Type B pancreatic cell (in vitro differentiated cells): ENCODE data around the gene SHE. TPM values are rescaled to one million over a fixed set of nuclear protein-coding genes. Genes with fewer than 3 reads are reported as not detected.

Source experiments
- DNase-seq: peaks from one replicate; pipeline ENCODE4 v3.0.0; 2021; ENCODE audit warnings: mixed read lengths; ENCODE audit not compliant: unreplicated experiment; ENCODE audit errors: extremely low spot score
- H3K27ac Mint-ChIP-seq: 2 replicates; pipeline ENCODE4 v1.8.0; 2021; ENCODE audit warnings: mild to moderate bottlenecking, mixed read lengths
- H3K27me3 Mint-ChIP-seq: 2 replicates; pipeline ENCODE4 v1.8.0; 2021; ENCODE audit warnings: mixed read lengths
- H3K36me3 Mint-ChIP-seq: 2 replicates; pipeline ENCODE4 v1.8.0; 2021; ENCODE audit warnings: mixed read lengths
- H3K4me1 Mint-ChIP-seq: one replicate; pipeline ENCODE4 v1.8.0; 2021; ENCODE audit warnings: mixed read lengths; ENCODE audit not compliant: unreplicated experiment
- H3K4me3 Mint-ChIP-seq: 2 replicates; pipeline ENCODE4 v1.8.0; 2021; ENCODE audit warnings: mild to moderate bottlenecking, mixed read lengths
- H3K9me3 Mint-ChIP-seq: 2 replicates; pipeline ENCODE4 v1.8.0; 2021; ENCODE audit warnings: mixed read lengths
- total RNA-seq: library from RNA; stranded (reverse); gene quantifications from 2 replicates; pipeline ENCODE4 v1.2.1, GENCODE V29; 2021; ENCODE audit warnings: low replicate concordance
- TF ChIP-seq, protein P1 (sequence below): fragments of 200-600 bp; sonication (generic); conservative IDR thresholded peaks from 2 replicates; pipeline ENCODE4 v1.5.0; 2021; ENCODE audit warnings: antibody characterized with exemption, mild to moderate bottlenecking

The SHE gene
- total RNA-seq, 1 donor from 2014 or later, result 0.27 TPM

DNA sequence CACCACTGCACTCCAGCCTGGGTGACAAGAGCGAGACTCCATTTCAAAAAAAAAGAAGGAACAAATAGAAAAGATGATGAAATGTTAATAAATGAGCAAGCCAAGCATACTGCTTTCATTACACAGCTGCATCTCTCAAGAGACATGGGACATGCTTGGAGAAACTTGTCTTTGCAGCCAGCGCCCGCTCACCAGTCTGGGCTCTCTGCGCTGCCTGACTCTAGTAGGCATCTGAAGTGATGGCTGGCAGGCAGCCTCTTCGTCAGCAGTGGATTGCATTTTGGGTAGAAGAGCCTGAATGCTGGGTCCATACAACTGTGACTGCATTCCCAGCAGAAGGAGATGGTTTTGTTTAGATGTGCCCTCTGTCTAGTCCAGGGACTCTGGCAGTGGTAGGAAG lies 49.1 kb downstream of the SHE start:
- H3K4me1 Mint-ChIP-seq, result peaks cover 7% of the 10 kb centered on the region

DNA sequence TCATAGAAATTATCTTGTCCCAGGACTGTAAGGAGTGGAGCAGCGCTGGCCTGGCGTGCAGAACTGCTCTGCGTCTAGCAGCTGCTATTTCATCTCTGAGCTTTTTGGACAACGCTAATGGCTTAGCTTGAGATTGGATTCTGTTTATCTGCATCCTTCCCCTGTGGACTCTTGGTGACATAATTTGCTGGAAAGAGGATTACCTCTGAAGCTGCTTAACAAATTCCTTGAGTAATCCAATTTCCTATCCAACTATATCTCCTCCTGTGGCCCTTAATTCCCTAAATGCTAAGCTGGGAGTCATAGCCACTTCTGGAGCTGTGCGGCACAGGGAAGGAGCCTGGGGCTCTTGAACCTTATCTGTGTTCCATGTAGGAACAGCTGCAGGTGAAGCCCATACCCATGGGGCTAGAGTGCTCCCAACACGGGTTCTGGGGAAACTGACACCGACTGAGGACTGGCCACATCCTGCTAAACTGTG lies 53.8 kb downstream of the SHE start:
- Mint-ChIP-seq H3K27ac (no peak overlapping the region), H3K27me3 (peaks cover 14% of the 10 kb centered on the region), H3K36me3 (no peaks in the 10 kb centered on the region), H3K9me3 (no peaks in the 10 kb centered on the region), H3K4me1 (peaks cover under 1% of the 10 kb centered on the region), H3K4me3 (no peak overlapping the region)
- TF ChIP-seq, protein P1, sequence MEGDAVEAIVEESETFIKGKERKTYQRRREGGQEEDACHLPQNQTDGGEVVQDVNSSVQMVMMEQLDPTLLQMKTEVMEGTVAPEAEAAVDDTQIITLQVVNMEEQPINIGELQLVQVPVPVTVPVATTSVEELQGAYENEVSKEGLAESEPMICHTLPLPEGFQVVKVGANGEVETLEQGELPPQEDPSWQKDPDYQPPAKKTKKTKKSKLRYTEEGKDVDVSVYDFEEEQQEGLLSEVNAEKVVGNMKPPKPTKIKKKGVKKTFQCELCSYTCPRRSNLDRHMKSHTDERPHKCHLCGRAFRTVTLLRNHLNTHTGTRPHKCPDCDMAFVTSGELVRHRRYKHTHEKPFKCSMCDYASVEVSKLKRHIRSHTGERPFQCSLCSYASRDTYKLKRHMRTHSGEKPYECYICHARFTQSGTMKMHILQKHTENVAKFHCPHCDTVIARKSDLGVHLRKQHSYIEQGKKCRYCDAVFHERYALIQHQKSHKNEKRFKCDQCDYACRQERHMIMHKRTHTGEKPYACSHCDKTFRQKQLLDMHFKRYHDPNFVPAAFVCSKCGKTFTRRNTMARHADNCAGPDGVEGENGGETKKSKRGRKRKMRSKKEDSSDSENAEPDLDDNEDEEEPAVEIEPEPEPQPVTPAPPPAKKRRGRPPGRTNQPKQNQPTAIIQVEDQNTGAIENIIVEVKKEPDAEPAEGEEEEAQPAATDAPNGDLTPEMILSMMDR, result no peak
- DNase-seq, result no peak

More for the DNA sequence above, 49.1 kb downstream of the SHE start:
- Mint-ChIP-seq H3K27me3 (peaks cover 18% of the 10 kb centered on the region), H3K4me3 (no peak overlapping the region), H3K27ac (no peak overlapping the region), H3K9me3 (no peaks in the 10 kb centered on the region), H3K36me3 (no peaks in the 10 kb centered on the region)
- no peak for DNase-seq
- TF ChIP-seq, protein P1, result no peak

DNA sequence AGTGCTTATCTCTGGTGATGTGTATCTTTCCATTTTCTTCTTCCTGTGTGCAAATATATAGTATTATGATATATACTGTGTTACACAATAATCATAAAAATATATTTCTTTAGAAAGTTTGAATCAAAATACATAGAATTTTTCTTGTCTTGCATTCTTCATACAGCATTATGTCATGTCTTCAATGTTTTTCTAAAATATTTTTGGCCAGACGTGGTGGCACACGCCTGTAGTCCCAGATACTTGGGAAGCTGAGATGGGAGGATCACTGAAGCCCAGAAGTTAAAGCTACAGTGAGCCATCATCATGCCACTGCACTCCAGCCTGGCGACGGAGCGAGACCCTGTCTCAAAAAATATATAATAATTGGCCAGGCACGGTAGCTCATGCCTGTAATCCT lies 55.4 kb downstream of the SHE start:
- H3K27me3 Mint-ChIP-seq, result peaks cover 4% of the 10 kb centered on the region
- H3K36me3 Mint-ChIP-seq, result no peaks in the 10 kb centered on the region
- H3K27ac Mint-ChIP-seq, result no peak overlapping the region

DNA sequence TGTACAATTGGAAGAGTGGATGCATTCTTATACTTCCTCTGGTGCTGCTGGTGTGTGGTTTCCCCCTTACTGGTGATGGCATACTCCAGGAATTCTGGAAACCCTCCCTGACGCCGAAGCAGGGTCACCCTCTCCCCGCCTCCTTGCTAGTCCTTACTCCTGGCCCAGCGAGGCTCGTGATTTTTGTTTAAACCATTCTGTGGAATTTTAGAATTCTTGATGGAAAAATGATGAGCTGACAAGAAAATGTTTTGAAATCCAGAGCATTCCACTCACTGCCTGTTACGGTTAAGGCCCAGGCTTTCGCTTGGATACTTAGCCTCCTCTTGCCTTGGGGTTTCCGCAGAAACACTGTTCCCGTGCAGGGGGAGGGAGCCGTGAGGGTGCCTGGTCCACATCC lies 55.9 kb downstream of the SHE start:
- Mint-ChIP-seq H3K4me3 (no peak overlapping the region), H3K27ac (no peak overlapping the region), H3K4me1 (peaks cover 6% of the 10 kb centered on the region), H3K27me3 (peaks cover 3% of the 10 kb centered on the region), H3K9me3 (no peaks in the 10 kb centered on the region), H3K36me3 (no peaks in the 10 kb centered on the region)
- TF ChIP-seq, protein P1, result no peak
- DNase-seq, result no peak

More for the DNA sequence above, 55.4 kb downstream of the SHE start:
- DNase-seq, result no peak
- no peaks in the 10 kb centered on the region for H3K9me3 Mint-ChIP-seq
- peaks cover 5% of the 10 kb centered on the region for H3K4me1 Mint-ChIP-seq
- TF ChIP-seq, protein P1, result no peak
- no peak overlapping the region for H3K4me3 Mint-ChIP-seq

DNA sequence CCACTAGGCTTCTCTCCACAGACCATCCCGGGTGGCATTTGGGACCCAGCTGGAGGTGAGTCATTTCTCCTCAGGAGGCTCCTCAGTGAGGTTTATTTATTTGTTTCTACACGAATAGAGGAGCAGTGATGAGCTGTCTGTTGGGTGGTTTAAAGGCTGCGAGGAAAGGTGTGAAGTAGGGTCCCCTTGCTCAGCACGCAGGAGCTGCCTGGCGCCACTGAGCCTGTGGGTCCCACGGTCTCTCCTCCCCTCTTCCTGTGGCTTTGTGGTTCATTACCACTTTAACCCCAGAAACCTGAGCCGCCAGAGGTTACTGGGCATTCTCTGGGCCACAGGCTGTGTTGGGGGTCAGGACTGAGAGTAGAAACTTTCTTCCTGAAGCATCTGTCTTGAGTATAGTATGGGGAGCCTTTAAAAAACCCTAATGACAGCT lies 57.2 kb downstream of the SHE start:
- no peak overlapping the region for H3K27ac Mint-ChIP-seq
- no peaks in the 10 kb centered on the region for H3K36me3 Mint-ChIP-seq
- no peak for DNase-seq
- H3K9me3 Mint-ChIP-seq, result no peaks in the 10 kb centered on the region
- TF ChIP-seq, protein P1, result no peak
- H3K4me3 Mint-ChIP-seq, result no peak overlapping the region
- H3K4me1 Mint-ChIP-seq, result peaks cover 6% of the 10 kb centered on the region
- peaks cover 3% of the 10 kb centered on the region for H3K27me3 Mint-ChIP-seq
